ENCODE measurements around the gene AMOTL1.
"Not testable (repeated sequence)": the region's sequence is repeated elsewhere in the genome, so short reads cannot be mapped to it uniquely, and the experiment has no call there.

The AMOTL1 gene

DNA sequence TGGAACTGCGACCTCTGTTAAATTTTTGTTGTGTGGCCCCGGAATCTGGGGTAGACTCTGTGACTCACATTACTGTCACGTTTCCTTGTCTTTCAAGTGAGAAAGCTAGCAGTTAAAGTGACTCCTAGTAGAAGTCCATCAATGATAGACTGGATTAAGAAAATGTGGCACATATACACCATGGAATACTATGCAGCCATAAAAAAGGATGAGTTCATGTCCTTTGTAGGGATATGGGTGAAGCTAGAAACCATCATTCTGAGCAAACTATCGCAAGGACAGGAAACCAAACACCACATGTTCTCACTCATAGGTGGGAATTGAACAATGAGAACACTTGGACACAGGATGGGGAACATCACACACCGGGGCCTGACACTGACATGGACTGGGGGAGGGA, 23.8 kb downstream of the AMOTL1 start:
- H3K9me3 Mint-ChIP-seq; H3K36me3 Mint-ChIP-seq; DNase-seq (ENCODE audit: low spot score in 2 of 2); ATAC-seq; H3K27ac Mint-ChIP-seq; H3K4me3 Mint-ChIP-seq; H3K4me1 Mint-ChIP-seq: not testable (repeated sequence)

- no peaks in the 10 kb centered on the region for H3K36me3 Mint-ChIP-seq
- DNase-seq (ENCODE audit: low spot score in 2 of 2) (no peak), ATAC-seq (no peak)
- H3K4me1 Mint-ChIP-seq, result no peaks in the 10 kb centered on the region
- H3K27ac Mint-ChIP-seq, result no peak overlapping the region
- H3K4me3 Mint-ChIP-seq, result no peak overlapping the region
- H3K9me3 Mint-ChIP-seq, result no peaks in the 10 kb centered on the region
Measured at GRCh38 chr11:94792451-94792850, 24.3 kb downstream of the AMOTL1 start.

GRCh38 chr11:94793002-94793401, 24.8 kb downstream of the AMOTL1 start:
- Mint-ChIP-seq H3K9me3 (no peaks in the 10 kb centered on the region), H3K27ac (no peak overlapping the region), H3K4me3 (no peak overlapping the region), H3K4me1 (no peaks in the 10 kb centered on the region), H3K36me3 (no peaks in the 10 kb centered on the region)
- DNase-seq (ENCODE audit: low spot score in 2 of 2), result no peak
- no peak for ATAC-seq

DNA sequence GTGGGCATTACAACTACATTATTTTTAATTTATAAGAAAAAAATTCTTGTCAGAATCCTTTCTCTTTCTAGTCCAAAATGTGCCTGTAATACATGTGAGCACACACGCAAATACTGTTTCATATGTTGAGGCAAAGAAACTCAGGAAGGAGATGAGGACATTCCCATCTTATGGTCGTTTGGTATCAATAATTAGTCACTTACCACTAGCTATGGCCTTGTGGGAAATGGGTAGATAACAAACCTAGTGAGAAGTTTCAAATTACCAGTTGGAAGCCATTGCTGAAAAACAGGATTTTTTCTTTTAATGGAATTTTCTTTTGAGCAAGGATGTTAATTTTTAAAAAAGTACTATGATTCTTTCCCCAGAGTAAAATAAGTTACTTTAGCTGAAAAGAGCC, 25.7 kb downstream of the AMOTL1 start:
- H3K36me3 Mint-ChIP-seq, result no peaks in the 10 kb centered on the region
- no peak overlapping the region for H3K27ac Mint-ChIP-seq
- no peak for DNase-seq (ENCODE audit: low spot score in 2 of 2)
- H3K4me3 Mint-ChIP-seq, result no peak overlapping the region
- ATAC-seq, result no peak
- H3K9me3 Mint-ChIP-seq, result no peaks in the 10 kb centered on the region
- no peaks in the 10 kb centered on the region for H3K4me1 Mint-ChIP-seq

GRCh38 chr11:94794287-94795168, 26.4 kb downstream of the AMOTL1 start:
- no peaks in the 10 kb centered on the region for H3K36me3 Mint-ChIP-seq
- no peak for DNase-seq (ENCODE audit: low spot score in 2 of 2)
- ATAC-seq, result no peak
- H3K4me1 Mint-ChIP-seq, result no peaks in the 10 kb centered on the region
- no peaks in the 10 kb centered on the region for H3K9me3 Mint-ChIP-seq
- no peak overlapping the region for H3K27ac Mint-ChIP-seq
- H3K4me3 Mint-ChIP-seq, result no peak overlapping the region

DNA sequence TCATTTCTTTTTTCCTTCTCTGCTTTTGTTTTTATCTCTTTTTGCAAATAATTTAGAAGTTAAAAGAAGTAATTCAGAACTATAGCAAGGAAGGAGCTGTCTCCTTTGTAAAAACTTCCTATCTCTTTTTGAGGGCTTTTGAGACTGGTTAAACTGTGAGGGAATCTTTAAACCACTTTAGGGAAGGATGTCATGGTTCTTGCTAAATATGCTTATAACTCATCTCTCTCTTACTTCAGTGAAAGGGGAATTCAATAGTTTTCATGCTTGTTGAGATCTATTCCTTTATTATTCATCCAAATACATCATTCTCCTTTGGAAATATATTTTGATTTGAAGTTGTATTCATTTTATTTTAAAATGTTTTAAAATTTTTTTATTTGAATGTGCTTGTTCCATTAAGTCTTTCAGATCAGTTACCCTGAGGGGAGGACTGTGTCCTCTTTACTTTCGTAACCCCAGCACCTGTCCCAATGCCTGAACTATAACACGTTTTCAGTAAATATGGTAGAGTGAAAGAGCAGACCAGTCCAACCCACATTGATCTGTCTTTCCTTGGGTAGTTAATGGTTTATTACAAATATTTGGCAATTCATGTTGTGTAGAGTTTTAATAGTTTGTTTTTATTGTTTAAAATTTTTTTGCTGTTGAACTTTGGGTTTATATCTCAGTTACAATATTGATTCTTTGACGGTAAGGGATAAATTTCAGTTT, 27.5 kb downstream of the AMOTL1 start:
- H3K9me3 Mint-ChIP-seq, result no peaks in the 10 kb centered on the region
- no peaks in the 10 kb centered on the region for H3K36me3 Mint-ChIP-seq
- no peak overlapping the region for H3K27ac Mint-ChIP-seq
- H3K4me3 Mint-ChIP-seq, result no peak overlapping the region
- DNase-seq (ENCODE audit: low spot score in 2 of 2) (no peak), ATAC-seq (no peak)
- H3K4me1 Mint-ChIP-seq, result no peaks in the 10 kb centered on the region

DNA sequence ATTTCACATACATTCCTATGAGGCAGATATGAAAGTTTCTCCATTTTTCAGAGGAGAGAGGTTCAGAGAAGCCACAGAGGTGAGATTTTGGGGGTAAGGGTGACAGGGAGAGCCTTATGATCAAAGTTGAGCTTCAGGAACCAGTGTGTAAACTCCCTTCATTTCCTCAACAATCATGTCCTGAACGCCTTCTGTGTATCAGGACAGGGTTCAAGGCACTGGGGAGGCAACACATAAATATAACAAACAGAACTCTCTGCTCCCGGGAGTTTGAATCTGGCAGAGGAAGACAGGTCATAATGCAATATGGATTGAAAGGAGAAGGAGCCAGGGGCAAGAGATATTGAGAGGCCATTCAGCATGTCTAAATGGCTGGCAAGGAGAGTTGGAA, 28.0 kb downstream of the AMOTL1 start:
- H3K36me3 Mint-ChIP-seq, result no peaks in the 10 kb centered on the region
- no peak overlapping the region for H3K4me3 Mint-ChIP-seq
- no peaks in the 10 kb centered on the region for H3K9me3 Mint-ChIP-seq
- DNase-seq (ENCODE audit: low spot score in 2 of 2) (no peak), ATAC-seq (no peak)
- H3K4me1 Mint-ChIP-seq, result no peaks in the 10 kb centered on the region
- no peak overlapping the region for H3K27ac Mint-ChIP-seq

- no peaks in the 10 kb centered on the region for H3K4me1 Mint-ChIP-seq
- H3K4me3 Mint-ChIP-seq, result no peak overlapping the region
- no peaks in the 10 kb centered on the region for H3K36me3 Mint-ChIP-seq
- H3K9me3 Mint-ChIP-seq, result no peaks in the 10 kb centered on the region
- H3K27ac Mint-ChIP-seq, result no peak overlapping the region
- DNase-seq (ENCODE audit: low spot score in 2 of 2) (no peak), ATAC-seq (no peak)
Measured at GRCh38 chr11:94796863-94797262, 28.7 kb downstream of the AMOTL1 start.

DNA sequence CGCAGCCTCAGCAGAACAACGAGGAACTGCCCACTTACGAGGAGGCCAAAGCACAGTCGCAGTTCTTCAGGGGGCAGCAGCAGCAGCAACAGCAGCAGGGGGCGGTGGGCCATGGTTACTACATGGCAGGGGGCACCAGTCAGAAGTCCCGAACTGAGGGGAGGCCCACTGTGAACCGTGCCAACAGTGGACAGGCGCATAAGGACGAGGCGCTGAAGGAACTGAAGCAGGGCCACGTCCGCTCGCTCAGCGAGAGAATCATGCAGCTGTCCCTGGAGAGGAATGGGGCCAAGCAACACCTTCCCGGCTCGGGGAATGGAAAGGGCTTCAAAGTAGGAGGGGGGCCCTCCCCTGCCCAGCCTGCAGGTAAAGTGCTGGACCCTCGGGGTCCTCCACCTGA, 31.6 kb downstream of the AMOTL1 start:
- ATAC-seq, result no peak
- Mint-ChIP-seq H3K4me1 (no peaks in the 10 kb centered on the region), H3K27ac (no peak overlapping the region), H3K9me3 (no peaks in the 10 kb centered on the region), H3K4me3 (no peak overlapping the region), H3K36me3 (no peaks in the 10 kb centered on the region)
- DNase-seq (ENCODE audit: low spot score in 2 of 2), result no peak

GRCh38 chr11:94800414-94800813, 32.3 kb downstream of the AMOTL1 start:
- Mint-ChIP-seq H3K27ac (no peak overlapping the region), H3K9me3 (no peaks in the 10 kb centered on the region), H3K4me1 (no peaks in the 10 kb centered on the region), H3K36me3 (no peaks in the 10 kb centered on the region), H3K4me3 (no peak overlapping the region)
- no peak for ATAC-seq
- DNase-seq (ENCODE audit: low spot score in 2 of 2), result no peak

- Mint-ChIP-seq H3K4me1 (no peaks in the 10 kb centered on the region), H3K9me3 (no peaks in the 10 kb centered on the region), H3K36me3 (no peaks in the 10 kb centered on the region), H3K27ac (no peak overlapping the region), H3K4me3 (no peak overlapping the region)
- no peak for ATAC-seq
- no peak for DNase-seq (ENCODE audit: low spot score in 2 of 2)
Measured at GRCh38 chr11:94801866-94802460, 33.8 kb downstream of the AMOTL1 start.

- Mint-ChIP-seq H3K4me3 (no peak overlapping the region), H3K27ac (no peak overlapping the region), H3K4me1 (no peaks in the 10 kb centered on the region), H3K9me3 (no peaks in the 10 kb centered on the region), H3K36me3 (no peaks in the 10 kb centered on the region)
- no peak for DNase-seq (ENCODE audit: low spot score in 2 of 2)
- no peak for ATAC-seq
Measured at GRCh38 chr11:94802501-94802900, 34.3 kb downstream of the AMOTL1 start.

DNA sequence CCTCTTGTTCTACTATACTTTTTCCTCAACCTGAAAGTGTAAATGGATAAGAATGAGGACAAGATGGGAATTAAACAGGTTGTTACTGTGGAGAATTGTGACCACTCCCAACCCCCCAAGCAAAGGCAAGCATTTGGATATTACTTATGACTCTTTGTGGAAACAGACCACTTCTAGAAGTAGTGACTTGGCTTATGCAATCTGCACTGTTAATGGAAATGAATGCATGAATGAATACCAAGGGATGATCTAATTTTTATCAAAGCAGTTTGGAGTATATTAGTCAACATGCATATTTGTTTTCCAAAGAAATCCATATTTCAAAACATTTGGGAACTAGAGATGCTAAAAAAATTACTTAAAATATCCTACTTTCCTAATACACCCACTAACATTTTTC, 35.3 kb downstream of the AMOTL1 start:
- Mint-ChIP-seq H3K9me3 (no peaks in the 10 kb centered on the region), H3K27ac (no peak overlapping the region), H3K4me3 (no peak overlapping the region), H3K4me1 (no peaks in the 10 kb centered on the region), H3K36me3 (no peaks in the 10 kb centered on the region)
- ATAC-seq, result no peak
- DNase-seq (ENCODE audit: low spot score in 2 of 2), result no peak

DNA sequence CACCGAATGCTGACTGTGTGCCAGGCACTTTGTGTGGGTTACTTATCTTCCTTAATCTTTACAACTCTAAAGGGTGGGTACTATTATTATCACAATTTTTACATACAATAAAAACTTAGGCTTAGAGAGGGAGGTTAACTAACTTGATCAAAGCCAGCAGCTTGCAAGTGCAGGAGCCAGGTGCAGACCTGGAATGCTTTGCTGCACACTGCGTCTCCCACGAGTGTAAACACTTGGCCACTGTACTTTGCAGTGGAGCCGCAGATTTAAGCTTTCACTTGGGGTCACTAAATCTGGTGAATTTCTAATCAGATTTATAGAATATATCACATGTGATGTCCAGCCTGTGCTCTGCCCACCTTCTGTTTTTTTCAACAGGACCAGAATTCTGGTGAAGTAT, 36.7 kb downstream of the AMOTL1 start:
- Mint-ChIP-seq H3K9me3 (no peaks in the 10 kb centered on the region), H3K4me3 (no peak overlapping the region)

DNA sequence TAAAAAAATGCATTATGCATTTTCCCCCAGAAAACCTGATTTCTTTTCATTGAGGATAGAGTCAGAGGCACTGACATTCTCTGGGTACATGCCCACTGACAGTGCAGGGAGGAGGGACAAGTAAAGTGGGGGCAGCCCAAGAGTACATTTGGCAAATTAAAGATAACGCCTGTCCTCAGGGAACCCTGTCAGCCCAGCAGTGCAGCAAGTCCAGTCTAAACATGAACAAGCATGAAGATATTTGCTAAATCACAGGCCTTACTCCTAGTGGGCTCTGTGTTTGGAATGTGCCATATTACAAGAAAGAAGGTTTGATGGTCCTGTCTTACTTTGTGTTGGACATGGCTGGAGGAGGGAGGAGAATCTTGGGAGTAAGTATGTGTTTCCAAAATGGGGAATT, 37.9 kb downstream of the AMOTL1 start:
- H3K27ac Mint-ChIP-seq, result no peak overlapping the region
- no peak overlapping the region for H3K4me3 Mint-ChIP-seq
- no peaks in the 10 kb centered on the region for H3K4me1 Mint-ChIP-seq
- H3K36me3 Mint-ChIP-seq, result no peaks in the 10 kb centered on the region
- ATAC-seq (no peak), DNase-seq (ENCODE audit: low spot score in 2 of 2) (no peak)
- no peaks in the 10 kb centered on the region for H3K9me3 Mint-ChIP-seq

More for the DNA sequence above, 36.7 kb downstream of the AMOTL1 start:
- ATAC-seq (no peak), DNase-seq (ENCODE audit: low spot score in 2 of 2) (peak in 1 of 2 donors; percentile 3)
- no peaks in the 10 kb centered on the region for H3K36me3 Mint-ChIP-seq
- H3K27ac Mint-ChIP-seq, result no peak overlapping the region
- no peaks in the 10 kb centered on the region for H3K4me1 Mint-ChIP-seq

- no peaks in the 10 kb centered on the region for H3K36me3 Mint-ChIP-seq
- no peaks in the 10 kb centered on the region for H3K9me3 Mint-ChIP-seq
- H3K4me1 Mint-ChIP-seq, result no peaks in the 10 kb centered on the region
- no peak overlapping the region for H3K27ac Mint-ChIP-seq
- DNase-seq (ENCODE audit: low spot score in 2 of 2), result no peak
- ATAC-seq, result no peak
- no peak overlapping the region for H3K4me3 Mint-ChIP-seq
Measured at GRCh38 chr11:94806419-94806818, 38.3 kb downstream of the AMOTL1 start.

Measured in stimulated activated effector memory CD8-positive, alpha-beta T cell treated with anti-CD3 and anti-CD28 coated beads, Interleukin-12 subunit alpha, Interleukin-12 subunit beta, amount 100 ng/mL, for 72 hours (primary cell).